Bronchial epithelial cell (primary cell): ENCODE data around the gene LZTR1. TPM values are rescaled to one million over a fixed set of nuclear protein-coding genes. Genes with fewer than 3 reads are reported as not detected.

Experiments
- DNase-seq: peaks from one replicate; pipeline ENCODE4 v3.0.0-alpha.2; 2010; ENCODE audit warnings: low read depth
- FAIRE-seq: peaks from 2 replicates; lab custom pipeline; 2011; peaks lifted over from hg19 to GRCh38; lab: Jason Lieb, UNC
- H3K27me3 ChIP-seq: 2 replicates; pipeline ENCODE4 v1.5.1; 2011; ENCODE audit warnings: low read length; ENCODE audit not compliant: control insufficient read depth, insufficient read depth
- H3K36me3 ChIP-seq: 2 replicates; pipeline ENCODE4 v1.5.1; 2011; ENCODE audit warnings: low read length; ENCODE audit not compliant: control insufficient read depth, insufficient read depth
- H3K4me3 ChIP-seq: 2 replicates; pipeline ENCODE4 v1.5.1; 2011; ENCODE audit warnings: mild to moderate bottlenecking, low read depth, low read length, control low read depth
- CTCF ChIP-seq: IDR thresholded peaks from 2 replicates; pipeline ENCODE4 v1.5.1; 2011; ENCODE audit warnings: mild to moderate bottlenecking, moderate library complexity, low read length, control low read depth, inconsistent platforms; ENCODE audit not compliant: insufficient read depth, severe bottlenecking
- total RNA-seq: library from RNA; depleted of rRNA; stranded (reverse); fragments of >200 nt; gene quantifications from 2 replicates; pipeline ENCODE4 v1.2.1, GENCODE V29; 2014

LZTR1 gene
- total RNA-seq, 1 donor from 2014 or later = 14.7 TPM

- no peak overlapping the region for H3K4me3 ChIP-seq
- DNase-seq (no peak), FAIRE-seq (no peak)
- no peak for TF ChIP-seq CTCF
- no peaks in the 10 kb centered on the region for H3K27me3 ChIP-seq
- H3K36me3 ChIP-seq = peaks cover 51% of the 10 kb centered on the region
These were observed 7.4 kb downstream of the LZTR1 start for GRCh38 chr22:20989323-20990138.

GRCh38 chr22:20990184-20991180 is 8.4 kb downstream of the LZTR1 start:
- no peak for TF ChIP-seq CTCF
- FAIRE-seq (peak; percentile 70), DNase-seq (no peak)
- no peaks in the 10 kb centered on the region for H3K27me3 ChIP-seq
- no peak overlapping the region for H3K4me3 ChIP-seq
- H3K36me3 ChIP-seq = peaks cover 51% of the 10 kb centered on the region

- DNase-seq = no peak
- no peak for FAIRE-seq
- Histone ChIP-seq H3K4me3 (no peak overlapping the region), H3K27me3 (no peaks in the 10 kb centered on the region), H3K36me3 (peaks cover 48% of the 10 kb centered on the region)
- no peak for TF ChIP-seq CTCF
These were observed 9.4 kb downstream of the LZTR1 start for GRCh38 chr22:20991252-20992055.

GRCh38 chr22:20992056-20992442 is 10.0 kb downstream of the LZTR1 start:
- FAIRE-seq (no peak), DNase-seq (no peak)
- Histone ChIP-seq H3K4me3 (no peak overlapping the region), H3K36me3 (peaks cover 47% of the 10 kb centered on the region), H3K27me3 (no peaks in the 10 kb centered on the region)
- no peak for TF ChIP-seq CTCF

GRCh38 chr22:20992456-20993303 is 10.6 kb downstream of the LZTR1 start:
- peaks cover 45% of the 10 kb centered on the region for H3K36me3 ChIP-seq
- H3K4me3 ChIP-seq = no peak overlapping the region
- FAIRE-seq (no peak), DNase-seq (no peak)
- H3K27me3 ChIP-seq = no peaks in the 10 kb centered on the region
- TF ChIP-seq CTCF = no peak
